Femur (tissue), 1 donor: ENCODE measurements around the gene DOCK1.
"Not testable (repeated sequence)": the region's sequence is repeated elsewhere in the genome, so short reads cannot be mapped to it uniquely, and the experiment has no call there.

Experiments used
- DNase-seq: peaks from one replicate; pipeline ENCODE4 v3.0.0-alpha.2; 2017

The DOCK1 gene

GRCh38 chr10:126903656-126904360 lies 1.4 kb upstream of the DOCK1 start:
- DNase-seq: no peak

DNA sequence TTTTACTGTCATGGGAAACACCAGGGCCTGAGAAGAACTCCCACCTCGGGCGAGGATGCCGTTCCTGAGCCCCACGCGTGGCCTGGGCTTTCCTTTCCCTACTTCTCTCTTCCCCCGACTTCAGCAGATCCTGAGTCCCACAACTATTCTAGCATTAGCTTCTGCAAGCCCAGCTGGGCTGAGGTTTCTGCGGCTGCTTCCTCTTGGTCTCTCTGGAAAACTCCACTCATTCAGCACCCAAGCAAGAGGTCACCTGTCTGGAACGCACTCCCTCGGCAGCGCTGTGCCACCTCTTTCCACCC lies 761 bp upstream of the DOCK1 start:
- DNase-seq: no peak

GRCh38 chr10:126905776-126906703 lies 812 bp downstream of the DOCK1 start:
- DNase-seq: peak; percentile 57

GRCh38 chr10:126906704-126907422 lies 1.6 kb downstream of the DOCK1 start:
- DNase-seq: no peak

GRCh38 chr10:126907423-126907970 lies 2.3 kb downstream of the DOCK1 start:
- no peak for DNase-seq

DNA sequence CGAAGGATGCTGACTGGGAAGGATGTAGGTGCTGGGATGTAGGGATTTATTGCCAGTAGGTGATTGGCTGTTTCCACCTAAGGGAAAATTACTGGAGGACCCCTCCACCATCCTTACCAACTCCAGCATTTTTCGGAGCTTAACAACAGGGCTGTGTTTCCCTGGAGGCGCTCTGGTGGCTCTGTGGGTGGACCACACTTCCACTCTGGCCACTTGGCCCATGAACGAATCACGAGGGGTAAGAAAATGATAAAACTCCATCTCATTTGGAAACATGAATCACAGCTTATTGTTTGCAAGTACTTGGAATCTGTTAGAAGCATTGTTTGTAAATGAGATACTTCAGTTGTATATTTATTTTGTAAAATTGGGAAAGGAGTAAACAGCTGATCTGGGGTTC lies 3.0 kb downstream of the DOCK1 start:
- DNase-seq: no peak

DNA sequence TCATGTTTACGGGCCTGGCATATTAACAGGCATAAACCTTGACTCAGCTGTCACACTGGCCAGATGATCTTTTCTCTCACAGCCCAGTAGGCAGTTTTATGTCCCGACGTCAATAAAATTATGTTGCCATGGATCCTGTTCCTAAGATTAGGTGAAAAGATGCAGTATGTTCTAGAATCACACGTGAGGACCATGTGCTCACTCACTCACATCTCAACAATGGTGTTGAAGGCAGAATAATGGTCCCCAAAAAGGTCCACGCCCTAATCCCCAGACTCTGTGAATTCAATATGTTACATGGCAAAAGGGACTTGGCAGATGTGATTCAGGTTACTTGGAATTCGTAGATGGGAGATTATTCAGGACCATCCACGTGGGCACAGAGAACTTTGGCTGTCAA lies 3.5 kb downstream of the DOCK1 start:
- no peak for DNase-seq

DNA sequence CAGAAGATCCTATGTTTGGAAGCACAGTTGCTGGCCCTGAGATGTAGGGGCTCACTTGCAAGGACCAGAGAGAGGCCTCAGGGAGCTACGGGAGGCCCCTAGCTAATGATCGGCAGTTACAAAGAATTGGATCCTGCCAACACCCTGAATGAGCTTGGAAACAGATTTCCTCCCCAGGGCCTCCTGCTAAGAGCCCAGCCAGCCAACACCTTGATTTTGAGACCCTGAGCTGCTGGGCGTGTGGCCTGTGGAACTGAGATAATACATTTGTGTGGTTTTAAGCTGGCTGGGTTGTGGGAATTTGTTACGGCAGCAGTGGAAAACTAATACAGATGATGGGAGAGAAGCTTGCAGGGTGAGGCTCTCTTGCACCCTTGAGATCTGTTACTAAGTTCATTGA lies 3.9 kb downstream of the DOCK1 start:
- DNase-seq: no peak

GRCh38 chr10:126910196-126910595 lies 5.0 kb downstream of the DOCK1 start:
- no peak for DNase-seq

GRCh38 chr10:126910798-126911197 lies 5.6 kb downstream of the DOCK1 start:
- DNase-seq: no peak

GRCh38 chr10:126911301-126911700 lies 6.1 kb downstream of the DOCK1 start:
- no peak for DNase-seq

DNA sequence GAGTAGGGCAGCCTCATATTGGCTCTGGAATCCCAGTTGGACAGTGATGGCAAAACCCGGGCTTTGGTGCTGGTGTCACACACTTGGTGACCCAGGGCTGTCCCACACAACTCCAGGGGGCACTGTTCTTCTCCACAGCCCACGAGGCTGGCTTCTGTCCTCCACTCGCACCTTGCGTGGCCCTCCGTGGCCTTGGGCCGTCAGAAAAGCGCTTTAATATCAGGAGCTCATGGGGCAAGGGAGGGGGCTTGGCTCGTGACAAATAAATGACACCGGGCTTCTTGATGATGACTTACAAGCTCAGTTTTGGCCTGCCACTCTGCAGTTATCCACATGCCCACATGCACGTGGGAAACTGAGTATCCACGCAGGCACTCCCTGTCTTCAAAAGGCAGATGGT lies 8.1 kb downstream of the DOCK1 start:
- DNase-seq: no peak

- DNase-seq: no peak
Measured at GRCh38 chr10:126914561-126914960, 9.3 kb downstream of the DOCK1 start.

- DNase-seq: not testable (repeated sequence)
Measured at GRCh38 chr10:126916952-126917351, 11.7 kb downstream of the DOCK1 start.

DNA sequence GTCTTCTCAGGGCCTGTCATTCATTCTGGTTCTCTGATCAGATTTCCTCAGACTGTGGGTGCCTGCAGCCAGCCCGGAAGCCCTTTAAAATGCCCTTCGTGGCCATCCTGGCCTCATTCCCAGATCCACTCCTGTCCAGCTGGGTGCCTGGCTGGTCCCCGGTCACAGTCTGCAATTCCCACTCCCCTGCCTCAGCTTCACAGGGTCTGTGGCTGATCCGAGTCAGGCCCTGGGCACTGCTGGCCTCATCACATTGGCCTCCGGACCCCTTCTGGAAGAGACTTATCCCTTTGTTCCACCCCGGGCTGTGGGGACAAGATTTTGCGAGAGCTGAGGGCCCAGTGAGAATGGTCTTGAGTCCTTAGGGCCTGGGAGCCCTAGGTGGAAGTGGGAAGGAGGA lies 12.1 kb downstream of the DOCK1 start:
- DNase-seq: no peak

DNA sequence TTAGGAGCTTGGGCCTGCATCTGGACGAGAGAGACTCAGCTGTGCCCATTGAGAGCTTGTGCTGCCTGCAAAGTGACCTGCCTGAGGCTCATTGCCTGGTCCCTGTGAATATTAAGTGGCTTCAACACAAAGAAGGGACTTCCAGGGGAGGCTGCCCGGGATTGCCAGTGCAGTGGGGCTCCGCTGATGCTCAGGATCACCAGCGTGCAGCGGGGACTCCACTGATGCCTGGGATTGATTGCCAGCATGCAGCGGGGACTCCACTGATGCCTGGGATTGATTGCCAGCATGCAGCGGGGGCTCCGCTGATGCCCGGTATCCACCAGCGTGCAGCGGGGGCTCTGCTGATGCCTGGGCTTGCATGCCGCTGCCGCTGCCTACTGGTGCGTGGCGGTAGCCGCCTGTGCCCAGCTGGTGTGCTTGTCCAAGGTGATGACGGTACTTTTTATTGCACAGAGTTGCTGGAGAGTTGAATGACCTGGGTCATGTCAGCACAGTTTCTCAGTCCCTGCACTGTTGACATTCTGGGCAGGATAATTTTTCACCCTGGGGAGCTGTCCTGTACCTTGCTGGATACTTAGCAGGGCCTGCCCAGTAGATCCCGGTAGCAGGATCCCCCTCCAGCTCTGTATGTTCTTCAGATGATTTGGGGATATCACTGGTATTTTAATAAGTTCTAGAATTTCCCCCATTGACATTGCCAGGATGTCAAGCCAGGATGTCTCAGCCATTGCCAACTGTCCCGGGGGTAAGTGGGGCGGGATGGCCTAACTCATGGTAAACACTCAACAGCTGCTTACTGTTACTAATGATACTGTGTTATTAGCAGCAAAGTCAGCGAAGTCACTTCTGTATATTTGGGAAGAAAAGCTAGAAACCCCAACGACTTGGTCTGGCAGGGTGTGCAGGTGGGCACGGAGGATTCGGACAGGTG lies 13.0 kb downstream of the DOCK1 start:
- no peak for DNase-seq

GRCh38 chr10:126919426-126919825 lies 14.2 kb downstream of the DOCK1 start:
- no peak for DNase-seq

GRCh38 chr10:126921162-126921561 lies 15.9 kb downstream of the DOCK1 start:
- no peak for DNase-seq

DNA sequence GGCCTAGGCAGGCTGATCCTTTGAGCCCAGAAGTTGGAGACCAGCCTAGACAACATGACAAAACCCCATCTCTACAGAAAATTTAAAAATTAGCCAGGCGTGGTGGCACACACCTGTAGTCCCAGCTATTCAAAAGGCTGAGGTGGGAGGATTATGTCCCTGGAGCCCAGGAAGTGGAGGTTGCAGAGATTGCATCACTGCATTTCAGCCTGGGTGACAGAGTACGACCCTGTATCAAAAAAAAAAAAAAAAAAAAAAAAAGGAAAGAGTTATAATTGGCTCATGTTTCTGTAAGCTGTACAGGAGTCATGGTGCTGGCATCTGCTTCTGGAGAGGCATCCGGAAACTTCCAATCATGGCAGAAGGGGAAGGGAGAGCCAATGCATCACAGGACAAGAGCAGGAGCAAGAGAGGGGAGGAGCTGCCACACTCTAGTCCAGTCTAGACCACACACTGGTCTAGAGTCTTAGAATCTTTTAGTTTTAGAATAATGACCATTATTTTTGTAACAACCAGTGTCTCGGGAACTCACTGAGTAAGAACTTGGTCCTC lies 16.8 kb downstream of the DOCK1 start:
- DNase-seq: no peak

DNA sequence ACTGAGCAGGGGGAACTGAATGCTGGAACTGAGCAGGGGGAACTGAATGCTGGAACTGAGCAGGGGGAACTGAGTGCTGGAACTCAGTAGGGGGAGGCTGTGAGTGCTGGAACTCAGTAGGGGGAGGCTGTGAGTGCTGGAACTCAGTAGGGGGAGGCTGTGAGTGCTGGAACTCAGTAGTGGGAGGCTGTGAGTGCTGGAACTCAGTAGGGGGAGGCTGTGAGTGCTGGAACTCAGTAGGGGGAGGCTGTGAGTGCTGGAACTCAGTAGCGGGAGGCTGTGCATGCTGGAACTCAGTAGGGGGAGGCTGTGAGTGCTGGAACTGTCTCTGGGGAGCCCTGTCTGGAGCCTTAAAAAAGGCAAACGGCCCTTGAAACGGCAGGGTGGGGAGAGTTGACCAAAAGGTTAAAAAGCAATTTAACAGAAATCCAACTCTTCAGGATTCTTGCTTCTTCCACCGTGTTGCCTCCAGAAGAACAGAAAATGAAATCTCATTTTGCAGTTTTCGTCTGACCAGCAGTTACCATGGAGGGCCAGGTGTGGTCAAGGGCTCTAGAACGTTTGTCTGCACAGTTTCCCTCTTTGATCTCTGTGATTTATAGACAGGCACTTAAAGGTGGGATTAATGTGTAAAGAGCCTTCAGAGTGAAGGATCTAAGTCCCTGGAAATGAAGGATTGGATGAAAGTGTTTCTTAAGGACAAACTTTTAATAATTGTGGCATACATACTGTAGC lies 19.1 kb downstream of the DOCK1 start:
- no peak for DNase-seq

DNA sequence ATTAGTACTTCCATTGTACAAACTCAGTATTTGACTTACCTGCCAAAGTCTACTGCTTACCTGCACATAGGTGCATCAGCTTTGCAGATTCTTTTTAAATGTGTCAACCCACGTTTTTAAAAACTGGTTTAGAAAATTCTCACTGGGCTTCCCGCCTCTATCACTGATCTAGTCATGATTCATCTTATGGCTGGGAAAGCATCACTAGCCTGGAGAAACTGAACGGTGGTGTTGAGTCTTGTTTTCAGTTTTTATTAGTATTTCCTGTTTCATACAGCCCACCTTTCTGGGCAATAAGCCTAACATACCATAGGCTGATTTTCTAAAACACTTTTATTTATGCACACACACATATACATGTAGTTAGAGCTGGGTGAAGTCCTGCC lies 19.7 kb downstream of the DOCK1 start:
- no peak for DNase-seq
